Ovary (tissue), 9 donors: Measurements from ENCODE around the gene XYLT1. TPM values are rescaled to one million over a fixed set of nuclear protein-coding genes. Genes with fewer than 3 reads are reported as not detected.

Experiments used
- DNase-seq, 5 donors: peaks; one replicate each; pipeline ENCODE4 v3.0.0-alpha.2; 2019 to 2020
- H3K27ac ChIP-seq, 2 donors: fragments of 200-600 bp; one replicate each; pipeline versions ENCODE4 v1.5.1 to v1.8.0; 2019 to 2022
- H3K27me3 ChIP-seq: fragments of 200-600 bp; one replicate; pipeline ENCODE4 v1.8.0; 2022
- H3K36me3 ChIP-seq: fragments of 200-600 bp; sonication (generic); one replicate; pipeline ENCODE4 v1.5.1; 2019
- H3K4me1 ChIP-seq: one replicate; pipeline ENCODE4 v1.8.1; 2013; ENCODE audit warnings: mild to moderate bottlenecking, moderate library complexity; ENCODE audit not compliant: insufficient read depth
- H3K4me3 ChIP-seq: fragments of 200-600 bp; sonication (generic); one replicate; pipeline ENCODE4 v1.5.1; 2017
- H3K9me3 ChIP-seq, 2 donors: fragments of 200-600 bp in 1 of 2; sonication (generic) in 1 of 2; one replicate each; pipeline versions ENCODE4 v1.5.1 to v1.8.1; 2013 to 2019; ENCODE audit warnings: mild to moderate bottlenecking in 1 of 2, moderate library complexity in 1 of 2
- CTCF ChIP-seq, 3 donors: fragments of 450-650 bp in 2 of 3; fragments of 200-600 bp in 1 of 3; IDR thresholded peaks; one replicate each; pipeline versions ENCODE4 v1.5.1 to v1.8.0; 2016 to 2022; ENCODE audit warnings: antibody characterized with exemption in 3 of 3, mild to moderate bottlenecking in 1 of 3
- EP300 ChIP-seq: sonication (generic); formaldehyde crosslinking; IDR thresholded peaks from one replicate; pipeline ENCODE4 v1.6.1; 2017; ENCODE audit warnings: antibody characterized with exemption
- POLR2A ChIP-seq: fragments of 450-650 bp; IDR thresholded peaks from one replicate; pipeline ENCODE4 v1.6.1; 2017; ENCODE audit warnings: antibody characterized with exemption, mild to moderate bottlenecking, moderate library complexity
- WGBS, 3 donors: extraction: QIAGEN DNeasy Blood & Tissue Kit in 1 of 3; methylation state at CpG; one replicate each; pipeline versions ENCODE4 v1.1.5 to v1.1.7; 2013 to 2017; 5-methylcytosine and 5-hydroxymethylcytosine counted together
- intact Hi-C, 4 donors: fragments of 100-400 bp; cut with DNase I; formaldehyde crosslinking; loops; one replicate each; pipeline versions ENCODE4 v1.11.0 to v1.15.1; 2022 to 2023
- polyA plus RNA-seq, 2 donors: library from polyadenylated mRNA; stranded (reverse); fragments of 200-250 nt in 1 of 2; fragments of 350-450 nt in 1 of 2; fragmentation: Illumina TruSeq in 1 of 2; extraction: RNeasy Lipid Tissue Mini Kit (QIAGEN cat#74804) in 1 of 2; gene quantifications; one replicate each; pipeline ENCODE4 v1.2.3, GENCODE V29; 2013 to 2014
- total RNA-seq, 7 donors: library from RNA; depleted of rRNA in 2 of 7; stranded (reverse); fragments of >200 nt in 2 of 7; fragmentation: NEBNext Ultra II Directional in 3 of 7; extraction: Animal tissue kit (Norgen Biotek cat#: 25700) in 3 of 7; gene quantifications; one replicate each; pipeline versions ENCODE4 v1.1.0 to v1.2.4, GENCODE V29; 2016 to 2023
- donor health status: DM: no; HTN: no; CAD: no; lungs with moderate emphysema.
- donor health status: DM: no; HTN: no; CAD: no.
- donor health status: Bipolar disorder and iron deficiency.
- donor health status: DM: yes; HTN: yes; CAD: no.
- donor health status: DM: no; HTN: no; CAD: no.
- donor health status: DM: yes; HTN: yes; CAD: no.

Gene XYLT1
- total and polyA plus RNA-seq, 9 donors: 3.2 to 38.0 (median 17.3) TPM

GRCh38 chr16:17105239-17105797, 365.4 kb downstream of the XYLT1 start:
- no peaks in the 10 kb centered on the region for H3K27me3 ChIP-seq
- no peak for TF ChIP-seq EP300
- no peak for TF ChIP-seq POLR2A
- no peak for TF ChIP-seq CTCF (IDR thresholded peaks at IDR 0.05)
- intact Hi-C loops: no loop called here
- no peaks in the 10 kb centered on the region for H3K36me3 ChIP-seq
- H3K4me3 ChIP-seq: no peak overlapping the region
- DNase-seq: no peak
- H3K27ac ChIP-seq: no peak overlapping the region
- H3K9me3 ChIP-seq: no peaks in the 10 kb centered on the region
- 26 to 53% (median 42%) methylated on average over 10 of the region's 10 CpGs for WGBS, 3 donors
- no peaks in the 10 kb centered on the region for H3K4me1 ChIP-seq

GRCh38 chr16:17104654-17105053, 366.1 kb downstream of the XYLT1 start:
- Histone ChIP-seq H3K27me3 (no peaks in the 10 kb centered on the region), H3K27ac (no peak overlapping the region), H3K4me1 (no peaks in the 10 kb centered on the region), H3K4me3 (no peak overlapping the region), H3K9me3 (no peaks in the 10 kb centered on the region), H3K36me3 (no peaks in the 10 kb centered on the region)
- DNase-seq: no peak
- TF ChIP-seq CTCF (IDR thresholded peaks at IDR 0.05): no peak
- TF ChIP-seq POLR2A: no peak
- TF ChIP-seq EP300: no peak
- intact Hi-C loops: no loop called here
- WGBS, 3 donors: 60 to 86% (median 71%) methylated on average over 5 of the region's 5 CpGs

- WGBS, 3 donors: 78 to 90% (median 85%) methylated on average over 3 of the region's 3 CpGs
These were observed 367.5 kb downstream of the XYLT1 start for GRCh38 chr16:17103216-17103615.

GRCh38 chr16:17101646-17102045, 369.1 kb downstream of the XYLT1 start:
- no peak overlapping the region for H3K27ac ChIP-seq
- DNase-seq: no peak
- 71 to 81% (median 75%) methylated on average over 2 of the region's 2 CpGs for WGBS, 3 donors
- TF ChIP-seq POLR2A (no peak), EP300 (no peak), CTCF (IDR thresholded peaks at IDR 0.05) (no peak)
- intact Hi-C loops: no loop called here
- no peaks in the 10 kb centered on the region for H3K4me1 ChIP-seq
- no peaks in the 10 kb centered on the region for H3K36me3 ChIP-seq
- no peaks in the 10 kb centered on the region for H3K9me3 ChIP-seq
- no peaks in the 10 kb centered on the region for H3K27me3 ChIP-seq
- no peak overlapping the region for H3K4me3 ChIP-seq

More at GRCh38 chr16:17103216-17103615, 367.5 kb downstream of the XYLT1 start:
- DNase-seq: no peak
- Histone ChIP-seq H3K4me3 (no peak overlapping the region), H3K27me3 (no peaks in the 10 kb centered on the region), H3K27ac (no peak overlapping the region), H3K9me3 (no peaks in the 10 kb centered on the region), H3K4me1 (no peaks in the 10 kb centered on the region), H3K36me3 (no peaks in the 10 kb centered on the region)
- TF ChIP-seq CTCF (IDR thresholded peaks at IDR 0.05) (no peak), EP300 (no peak), POLR2A (no peak)
- intact Hi-C loops: no loop called here
